Left forelimb (tissue), 1 donor: ENCODE measurements around the gene ATP6V0E1.
"Not testable (repeated sequence)": the region's sequence is repeated elsewhere in the genome, so short reads cannot be mapped to it uniquely, and the experiment has no call there.

Experiments
- DNase-seq: peaks from one replicate; pipeline ENCODE4 v3.0.0-alpha.2; 2018; ENCODE audit warnings: low spot score

Gene ATP6V0E1

DNA sequence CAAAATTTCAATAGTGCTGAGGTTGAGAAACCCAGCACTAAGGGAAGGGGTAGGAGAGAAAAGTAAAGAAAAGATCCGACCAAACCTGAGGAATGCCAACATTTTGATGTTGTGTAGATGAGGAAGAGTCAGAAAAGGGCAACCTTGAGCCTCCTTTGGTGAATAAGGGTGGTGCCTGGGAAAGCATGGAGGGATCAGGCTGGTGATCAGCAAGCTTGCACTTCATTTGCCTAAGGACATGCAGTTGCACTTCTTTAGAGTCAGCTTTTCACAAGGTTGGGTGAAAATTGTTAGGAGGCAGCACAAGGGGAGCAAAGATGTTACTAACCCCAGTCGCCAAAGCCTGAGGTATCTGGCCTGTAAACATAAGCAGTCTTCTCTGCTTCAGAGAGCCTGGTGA lies 20.4 kb downstream of the ATP6V0E1 start:
- DNase-seq, result no peak

DNA sequence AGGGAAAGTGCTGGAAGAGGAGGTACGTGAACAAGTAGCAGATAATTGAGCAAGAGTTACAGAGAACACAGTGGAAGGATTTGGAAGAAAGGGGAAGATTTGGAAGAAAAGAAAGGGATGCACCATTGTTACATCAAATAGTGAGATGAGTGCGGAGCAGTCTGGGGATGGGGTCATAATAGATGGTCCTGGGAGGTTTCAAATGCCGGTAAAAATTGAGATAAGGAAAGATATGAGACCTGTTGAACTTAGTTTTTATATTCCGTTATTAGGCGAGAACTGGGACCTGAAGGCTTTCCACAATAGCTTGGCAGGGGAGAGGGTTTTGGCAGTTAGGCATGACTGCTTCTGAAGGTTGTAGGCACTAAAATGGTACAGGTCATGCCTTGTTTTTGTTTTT lies 20.9 kb downstream of the ATP6V0E1 start:
- no peak for DNase-seq

DNA sequence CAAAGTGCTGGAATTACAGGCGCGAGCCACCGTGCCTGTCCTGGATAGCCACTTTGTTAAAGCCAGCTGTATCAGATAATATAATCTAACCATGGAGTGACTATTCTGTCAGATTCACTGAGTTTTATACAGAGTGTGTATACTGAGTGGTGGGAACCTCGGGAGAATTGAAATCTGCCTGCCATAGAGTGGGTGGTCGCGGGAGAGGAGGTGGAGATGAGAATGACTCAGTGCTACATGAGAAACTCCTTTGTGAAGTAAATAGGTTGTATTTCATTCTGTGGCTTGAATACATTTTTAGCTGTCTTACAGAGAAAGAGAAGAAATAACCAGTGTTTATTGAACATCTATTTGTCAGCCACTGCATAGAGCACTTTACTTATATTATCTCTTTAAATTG lies 26.4 kb downstream of the ATP6V0E1 start:
- no peak for DNase-seq

DNA sequence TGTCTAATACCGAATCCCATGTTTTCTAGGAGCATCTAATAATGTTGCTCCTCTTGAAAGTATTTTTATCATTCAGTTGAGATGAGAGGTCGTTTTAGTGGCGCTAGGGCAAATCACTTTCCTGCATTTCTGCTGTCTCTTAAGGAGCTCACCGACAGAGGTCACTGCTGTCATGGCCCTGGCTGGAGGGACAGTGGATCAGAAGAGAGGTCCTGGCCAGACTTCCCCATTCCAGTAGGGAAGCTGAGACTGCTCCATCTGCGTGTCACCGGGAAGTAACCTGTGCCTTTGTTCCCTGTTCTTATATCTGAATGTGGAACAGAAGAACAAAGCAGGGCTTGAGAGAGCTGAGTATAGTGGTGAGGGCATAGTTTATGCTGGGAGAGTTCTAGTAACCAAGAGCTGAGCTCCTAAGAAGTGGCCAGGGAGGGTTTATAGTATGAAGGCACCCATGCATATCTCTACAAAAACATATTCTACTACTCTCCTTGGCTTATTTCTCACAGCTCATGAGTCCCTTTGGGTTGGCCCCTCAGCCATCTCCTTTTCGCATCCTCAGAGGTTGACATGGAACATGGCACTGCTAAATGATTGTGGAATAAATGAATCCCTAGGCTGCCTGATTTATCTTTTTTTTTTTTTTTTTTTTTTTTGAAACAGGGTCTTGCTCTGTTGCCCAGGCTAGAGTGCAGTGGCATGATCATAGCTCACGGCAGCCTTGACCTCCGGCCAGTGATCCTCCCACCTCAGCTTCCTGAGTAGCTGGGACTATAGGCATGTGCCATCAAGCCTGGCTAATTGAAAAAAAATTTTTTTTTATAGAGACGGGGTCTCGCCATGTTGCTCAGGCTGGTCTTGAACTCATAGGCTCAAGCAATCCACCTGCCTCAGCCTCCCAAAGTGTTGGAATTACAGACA lies 27.2 kb downstream of the ATP6V0E1 start:
- DNase-seq, result no peak

DNA sequence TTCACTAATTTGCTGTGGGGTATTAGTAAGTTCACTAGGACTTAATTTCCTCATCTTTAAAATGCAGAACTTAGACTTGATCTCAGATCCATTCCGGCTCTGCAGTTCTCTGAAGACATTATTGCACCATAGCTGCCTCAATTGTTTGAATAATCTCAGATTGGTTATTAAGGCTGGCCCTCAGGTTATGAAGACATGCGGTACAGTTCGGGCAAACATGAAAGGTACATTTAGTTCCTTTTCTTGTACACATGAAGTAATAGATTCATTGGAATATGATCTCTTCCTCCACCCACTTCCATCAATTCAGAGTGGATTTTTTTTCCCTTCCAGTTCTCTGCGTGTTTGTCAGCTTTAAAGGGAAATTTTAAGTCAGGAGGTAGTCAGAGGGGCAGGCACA lies 28.0 kb downstream of the ATP6V0E1 start:
- no peak for DNase-seq

DNA sequence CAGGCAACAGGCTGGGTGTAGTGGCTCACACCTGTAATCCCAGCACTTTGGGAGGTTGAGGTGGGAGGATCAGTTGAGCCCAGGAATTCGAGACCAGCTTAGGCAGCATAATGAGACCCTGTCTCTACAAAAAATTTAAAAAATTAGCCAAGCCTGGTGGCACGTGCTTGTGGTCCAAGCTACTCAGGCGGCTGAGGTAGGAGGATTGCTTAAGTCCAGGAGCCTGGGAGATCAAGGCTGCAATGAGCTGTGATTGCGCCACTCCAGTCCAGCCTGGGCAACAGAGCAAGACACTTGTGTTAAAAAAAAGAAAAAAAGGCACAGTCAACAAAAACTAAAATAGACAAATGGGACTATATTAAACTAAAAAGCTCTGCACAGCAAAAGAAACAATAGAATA lies 29.3 kb downstream of the ATP6V0E1 start:
- DNase-seq, result no peak

DNA sequence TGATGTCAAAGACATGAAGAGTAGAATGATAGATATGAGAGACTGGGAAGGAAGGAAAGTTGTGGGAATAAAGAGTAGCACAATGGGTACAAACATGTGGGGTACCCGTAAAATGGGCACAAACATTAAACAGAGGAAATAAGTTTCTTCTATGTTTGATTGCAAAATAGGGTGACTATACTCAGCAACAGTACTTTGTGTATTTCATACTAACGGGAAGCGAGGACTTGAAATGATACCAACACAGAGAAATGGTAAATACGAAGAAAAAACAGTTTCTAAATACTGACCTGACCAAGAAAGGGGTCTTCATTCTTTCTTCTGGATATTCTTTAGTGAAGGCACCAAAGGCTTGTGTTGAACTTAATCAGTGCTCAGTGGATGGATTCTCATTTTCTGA lies 31.1 kb downstream of the ATP6V0E1 start:
- DNase-seq, result no peak

DNA sequence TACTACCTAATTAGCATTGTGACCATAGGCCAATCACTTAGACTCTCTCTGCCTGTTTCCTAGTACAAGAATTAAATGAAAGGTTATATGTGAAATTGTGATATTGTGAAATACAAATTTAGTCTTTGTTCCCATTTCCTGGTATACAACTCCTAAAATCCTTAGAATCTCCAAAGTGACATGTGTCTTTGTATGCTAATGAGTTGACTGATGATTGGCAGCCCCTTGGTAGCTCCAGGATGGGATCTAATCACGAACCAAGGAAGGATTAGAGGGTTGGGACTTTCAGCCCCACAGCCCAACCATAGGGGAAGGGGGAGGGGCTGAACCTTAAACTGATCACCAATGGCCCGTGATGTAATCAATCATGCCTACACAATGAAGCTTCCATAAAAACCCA lies 31.6 kb downstream of the ATP6V0E1 start:
- DNase-seq, result no peak

DNA sequence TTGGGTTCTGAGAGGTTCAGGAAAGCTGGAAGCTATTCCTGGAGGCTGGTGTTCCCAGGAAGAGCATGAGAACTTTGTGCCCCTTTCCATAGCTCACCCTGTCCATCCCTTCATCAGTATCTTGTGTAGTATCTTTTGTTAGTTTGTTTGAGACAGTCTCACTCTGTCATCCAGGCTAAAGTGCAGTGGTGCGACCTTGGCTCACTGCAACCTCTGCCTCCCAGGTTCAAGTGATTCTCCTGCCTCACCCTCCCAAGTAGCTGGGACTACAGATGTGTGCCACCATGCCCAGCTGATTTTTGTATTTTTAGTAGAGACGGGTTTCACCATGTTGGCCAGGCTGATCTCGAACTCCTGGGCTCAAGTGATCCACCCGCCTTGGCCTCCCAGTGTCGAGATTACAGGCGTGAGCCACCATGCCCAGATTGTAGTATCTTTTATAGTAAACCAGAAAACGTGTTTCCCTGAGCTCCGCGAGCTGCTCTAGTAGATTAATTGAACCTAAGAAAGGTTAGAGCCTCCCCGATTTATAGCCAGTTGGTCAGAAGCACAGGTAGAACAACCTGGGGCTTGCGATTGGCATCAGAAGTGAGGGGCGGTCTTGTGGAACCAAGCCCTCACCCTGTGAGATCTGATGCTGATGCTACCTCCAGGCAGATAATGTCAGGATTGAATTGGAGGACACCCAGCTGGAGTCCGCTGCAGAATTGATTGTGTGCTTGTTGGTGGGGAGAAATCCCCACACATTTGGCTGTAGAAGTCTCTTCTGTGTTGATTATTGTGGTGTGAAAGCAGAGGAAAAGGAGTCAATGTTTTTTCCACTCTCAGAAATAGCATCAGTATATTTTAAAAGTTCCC lies 32.3 kb downstream of the ATP6V0E1 start:
- no peak for DNase-seq

DNA sequence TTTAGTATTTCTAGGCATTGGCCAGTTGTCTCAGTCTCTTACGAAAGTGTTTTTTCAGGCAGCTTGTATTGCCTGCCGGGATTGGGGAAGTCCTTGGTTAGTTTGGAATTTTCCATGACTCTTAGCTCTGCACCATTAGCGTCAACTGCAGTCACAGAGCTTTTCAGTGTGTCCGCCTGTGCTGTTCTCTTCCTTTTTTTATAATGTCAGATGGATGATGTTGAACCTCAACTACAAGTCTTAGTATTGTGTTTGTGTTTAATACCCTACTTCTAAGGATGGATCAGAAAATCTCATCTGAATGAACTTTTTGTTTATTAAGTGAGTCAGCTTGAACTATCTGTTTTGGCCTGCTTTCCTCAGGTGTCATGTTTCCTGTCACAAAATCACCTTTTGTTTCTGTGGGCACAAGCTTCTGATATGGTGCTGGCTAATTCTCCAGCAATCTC lies 33.1 kb downstream of the ATP6V0E1 start:
- no peak for DNase-seq

DNA sequence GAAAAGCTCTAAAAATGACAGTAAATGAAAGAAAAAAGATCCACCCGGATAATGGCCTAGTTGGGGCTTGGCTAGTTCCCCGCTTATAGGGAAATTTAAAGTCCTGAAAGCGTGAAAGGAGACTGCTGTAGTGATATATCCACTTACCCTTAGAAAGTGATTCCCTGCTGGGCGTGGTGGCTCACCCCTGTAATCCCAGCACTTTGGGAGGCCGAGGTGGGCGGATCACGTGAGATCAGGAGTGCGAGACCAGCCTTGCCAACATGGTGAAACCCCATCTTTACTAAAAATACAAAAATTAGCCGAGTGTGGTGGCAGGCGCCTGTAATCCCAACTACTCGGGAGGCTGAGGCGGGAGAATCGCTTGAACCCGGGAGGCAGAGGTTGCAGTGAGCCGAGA lies 33.5 kb downstream of the ATP6V0E1 start:
- not testable (repeated sequence) for DNase-seq

DNA sequence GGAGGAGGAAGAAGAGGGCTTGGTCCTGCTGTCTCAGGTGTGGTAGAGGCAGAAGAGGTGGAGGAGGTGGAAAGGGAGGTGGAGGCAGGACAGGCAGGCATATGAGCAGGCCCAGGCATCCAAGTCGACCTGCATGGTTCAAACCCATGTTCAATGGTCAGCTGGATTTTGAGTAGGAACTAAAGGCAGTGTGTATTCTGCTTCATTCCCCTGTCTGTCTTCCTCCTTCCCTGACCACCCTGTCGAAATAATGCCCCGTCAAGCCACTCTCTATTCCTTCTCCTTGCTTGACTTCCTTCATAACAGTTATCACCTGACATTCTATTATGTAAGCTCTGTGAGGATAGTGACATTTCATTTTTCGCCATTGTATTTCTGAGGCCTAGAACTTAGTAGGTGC lies 34.8 kb downstream of the ATP6V0E1 start:
- DNase-seq, result no peak

DNA sequence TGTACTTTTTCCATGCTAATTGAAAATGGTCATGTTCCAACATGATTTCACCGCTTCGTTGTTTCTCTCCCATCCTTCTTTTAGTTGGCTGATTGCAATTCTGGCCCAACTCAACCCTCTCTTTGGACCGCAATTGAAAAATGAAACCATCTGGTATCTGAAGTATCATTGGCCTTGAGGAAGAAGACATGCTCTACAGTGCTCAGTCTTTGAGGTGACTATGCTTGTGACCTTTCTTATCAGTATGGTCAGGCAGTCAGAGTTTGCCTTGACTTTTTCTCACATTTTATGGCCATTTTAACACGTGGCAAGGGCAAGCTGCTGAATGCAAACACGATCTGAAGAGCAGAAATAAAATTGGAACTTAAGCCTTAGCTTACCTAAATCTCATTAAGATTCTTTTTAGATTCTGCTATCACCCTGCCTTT lies 36.6 kb downstream of the ATP6V0E1 start:
- DNase-seq, result no peak

DNA sequence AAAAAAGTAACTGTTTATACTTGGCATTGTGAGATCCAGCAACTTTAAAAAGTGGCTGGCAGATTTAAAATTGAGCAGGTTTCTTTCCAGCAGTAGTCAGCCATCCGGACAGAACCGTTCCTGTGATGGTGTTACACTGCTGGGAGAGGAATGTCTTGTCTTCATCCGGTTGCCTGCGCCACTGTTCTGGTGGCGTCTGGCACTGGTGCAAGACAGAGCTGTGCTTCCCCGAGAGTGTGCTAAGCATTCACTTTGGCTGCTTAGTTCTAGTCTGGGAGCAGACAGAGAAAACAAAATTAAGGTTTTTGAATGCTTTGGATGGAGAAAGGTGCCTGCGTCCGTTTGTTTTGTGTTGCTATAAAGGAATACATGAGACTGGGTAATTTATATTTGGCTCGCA lies 37.1 kb downstream of the ATP6V0E1 start:
- no peak for DNase-seq

DNA sequence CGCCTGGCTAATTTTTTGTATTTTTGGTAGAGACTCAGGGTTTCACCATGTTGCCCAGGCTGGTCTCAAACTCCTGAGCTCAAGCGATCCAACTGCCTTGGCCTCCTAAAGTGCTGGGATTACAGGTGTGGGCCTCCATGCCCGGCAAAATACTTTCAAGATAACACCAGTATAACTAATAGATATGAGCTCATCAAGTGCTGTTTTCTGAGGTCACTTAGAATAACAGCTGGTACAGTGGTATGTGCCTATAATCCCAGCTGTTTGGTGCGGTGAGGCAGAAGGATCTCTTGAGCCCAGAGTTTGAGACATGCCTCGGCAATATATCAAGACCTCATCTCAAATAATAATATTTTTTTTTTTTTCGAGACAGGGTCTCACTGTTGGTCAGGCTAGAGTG lies 42.1 kb downstream of the ATP6V0E1 start:
- no peak for DNase-seq

DNA sequence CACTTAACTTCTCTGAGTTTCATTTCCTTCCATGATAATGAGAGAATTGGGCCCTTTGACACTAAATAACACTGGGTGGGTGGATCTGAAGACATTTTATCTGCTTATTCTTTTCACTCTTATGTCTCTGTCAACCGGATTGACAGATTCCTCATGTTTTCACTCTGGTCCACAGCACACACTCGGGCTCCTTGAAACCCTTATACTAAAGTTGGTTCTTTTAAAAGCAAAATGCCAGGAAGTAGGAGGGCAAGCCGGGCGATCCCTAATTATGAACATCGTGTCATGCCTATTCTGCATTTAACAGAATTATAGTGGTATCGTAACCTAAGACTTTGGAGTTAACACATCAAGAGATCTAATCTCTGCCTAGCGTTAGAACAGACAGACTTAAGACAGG lies 44.3 kb downstream of the ATP6V0E1 start:
- DNase-seq, result no peak

DNA sequence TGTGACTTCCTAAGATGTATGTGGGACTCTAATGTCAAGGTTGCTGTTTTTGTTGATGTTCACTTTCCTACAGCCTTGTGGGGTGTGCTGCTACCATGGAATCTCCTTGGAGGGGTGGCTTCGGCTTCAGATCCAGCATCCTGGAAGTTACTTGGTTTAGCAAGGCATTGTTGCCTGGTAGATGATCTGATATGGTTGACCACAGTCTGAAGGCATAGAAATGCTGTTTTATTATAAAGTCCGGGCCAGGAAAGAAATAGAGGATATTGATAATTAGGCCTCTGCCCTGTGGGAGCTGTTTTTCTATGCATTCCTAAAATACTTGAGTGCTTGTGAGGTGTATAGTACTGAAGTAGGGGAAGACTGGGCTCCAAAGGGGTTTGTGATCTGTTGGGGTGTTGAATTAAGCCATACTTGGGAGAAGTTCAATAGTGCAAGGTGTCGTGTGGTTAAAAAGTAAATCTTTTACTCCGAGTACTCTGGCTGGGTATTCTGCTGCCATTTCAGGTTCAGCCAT lies 45.3 kb downstream of the ATP6V0E1 start:
- DNase-seq, result no peak

DNA sequence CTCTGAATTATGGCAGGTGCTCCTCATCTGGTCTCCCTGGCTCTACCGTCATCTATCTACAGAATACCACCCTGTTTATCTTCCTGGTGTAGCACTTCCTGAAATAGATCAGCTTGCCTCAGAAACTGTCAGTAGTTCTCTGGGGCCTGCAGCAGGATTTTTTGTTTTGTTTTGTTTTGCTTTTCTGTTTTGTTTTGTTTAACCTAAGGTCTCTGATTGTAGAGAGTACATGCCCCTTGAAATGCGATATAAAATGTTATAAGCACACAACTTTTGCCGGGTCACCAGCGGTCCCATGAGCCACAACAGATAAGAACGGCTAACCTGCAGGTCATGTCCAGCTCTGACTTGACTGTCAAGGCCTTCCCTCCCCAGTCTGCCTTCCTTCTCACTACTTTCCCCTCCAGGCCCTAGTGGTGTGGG lies 45.9 kb downstream of the ATP6V0E1 start:
- no peak for DNase-seq

DNA sequence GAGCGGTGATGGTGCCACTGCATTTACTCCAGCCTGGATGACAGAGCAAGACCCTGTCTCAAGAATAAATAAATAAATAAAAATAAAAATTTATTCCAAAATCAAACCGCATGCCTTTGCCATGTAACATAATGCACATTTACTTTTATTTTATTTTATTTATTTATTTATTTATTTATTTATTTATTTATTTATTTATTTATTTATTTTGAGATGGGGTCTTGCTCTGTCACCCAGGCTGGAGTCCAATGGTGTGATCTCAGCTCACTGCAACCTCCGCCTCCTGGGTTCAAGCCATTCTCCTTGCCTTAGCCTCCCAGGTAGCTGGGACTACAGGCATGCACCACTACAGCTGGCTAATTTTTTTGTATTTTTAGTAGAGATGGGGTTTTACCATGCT lies 48.5 kb downstream of the ATP6V0E1 start:
- not testable (repeated sequence) for DNase-seq

DNA sequence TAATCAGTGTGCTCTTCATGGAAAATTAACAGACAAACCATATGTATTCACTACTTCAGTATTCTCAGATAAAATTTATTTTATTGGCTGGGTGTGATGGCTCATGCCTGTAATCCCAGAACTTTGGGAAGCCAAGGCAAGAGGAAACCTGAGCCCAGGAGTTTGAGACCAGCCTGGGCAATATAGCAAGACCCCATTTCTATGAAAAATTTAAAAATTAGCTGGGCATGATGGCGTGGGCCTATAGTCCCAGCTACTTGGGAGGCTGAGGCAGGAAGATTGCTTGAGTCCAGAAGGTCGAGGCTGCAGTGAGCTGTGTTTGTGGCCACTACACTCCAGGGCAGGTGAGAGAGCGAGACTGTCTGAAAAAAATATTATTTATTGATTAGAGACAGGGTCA lies 49.2 kb downstream of the ATP6V0E1 start:
- no peak for DNase-seq

DNA sequence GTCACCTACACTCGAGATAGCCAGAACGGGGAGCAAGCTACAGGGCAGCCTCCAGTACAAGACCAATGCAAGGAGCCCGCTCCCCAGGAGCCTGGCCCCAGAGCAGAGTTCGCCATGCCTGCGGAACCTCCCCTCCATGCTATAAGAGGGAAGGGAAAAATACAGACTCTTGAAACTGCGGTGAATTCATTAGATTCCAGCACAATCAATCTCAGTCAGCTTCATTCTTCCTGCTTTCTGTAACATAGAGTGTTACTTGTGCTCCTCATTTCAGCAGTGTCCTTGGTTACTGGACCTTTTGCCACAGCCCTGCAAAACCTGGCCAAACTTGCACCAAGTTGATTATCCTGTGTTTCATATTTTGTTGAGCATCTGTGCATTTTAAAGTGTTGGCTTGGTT lies 50.4 kb downstream of the ATP6V0E1 start:
- DNase-seq, result no peak

DNA sequence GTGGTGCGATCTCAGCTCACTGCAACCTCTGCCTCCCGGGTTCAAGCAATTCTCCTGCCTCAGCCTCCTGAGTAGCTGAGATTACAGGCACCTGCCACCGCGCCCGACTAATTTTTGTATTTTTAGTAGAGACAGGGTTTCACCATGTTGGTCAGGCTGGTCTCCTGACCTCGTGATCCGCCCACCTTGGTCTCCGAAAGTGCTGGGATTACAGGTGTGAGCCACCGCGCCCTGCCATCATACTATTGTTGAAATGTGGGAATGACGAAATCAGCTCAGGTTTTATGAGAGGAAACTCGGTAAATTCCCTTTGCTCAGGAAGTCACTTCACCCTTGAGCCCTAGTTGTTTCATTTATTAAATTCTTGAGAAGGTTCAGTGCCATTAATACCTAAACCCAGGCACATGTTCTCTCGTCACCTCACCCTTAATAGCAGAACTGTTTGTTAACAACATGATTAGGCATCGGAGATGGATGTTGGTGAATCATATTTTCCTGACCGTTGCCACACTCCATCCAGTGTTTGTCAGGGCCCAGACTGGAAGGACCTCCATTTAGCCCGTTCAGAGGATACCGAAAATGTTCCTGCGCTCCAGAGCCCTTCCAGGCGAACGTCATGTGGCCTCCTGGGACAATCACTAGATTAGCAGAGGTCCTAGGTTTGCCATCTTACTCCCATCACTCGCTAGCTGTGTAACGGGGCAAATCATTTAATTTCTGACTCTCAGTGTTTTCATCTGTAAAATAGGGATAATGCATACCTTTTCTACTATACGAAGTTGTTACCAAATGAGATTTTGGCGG lies 52.5 kb downstream of the ATP6V0E1 start:
- no peak for DNase-seq
